ENCODE measurements around the gene RAD18.

GRCh38 chr3:8841472-8841871 lies 121.8 kb downstream of the RAD18 start:
- TF ChIP-seq TAF1 (IDR thresholded peaks at IDR 0.05; ENCODE audit: borderline replicate concordance, low read depth, low read length) (no peak), POLR2AphosphoS5 (IDR thresholded peaks at IDR 0.05; ENCODE audit: low read depth, low read length) (no peak)
